Measurements from ENCODE around the gene ANGEL1.

- TF ChIP-seq EZH2phosphoT487 (IDR thresholded peaks at IDR 0.05; ENCODE audit: borderline replicate concordance, low read depth, low read length) (no peak), CTCF (conservative IDR thresholded peaks at IDR 0.05; ENCODE audit: low read length) (no peak)
Observed at GRCh38 chr14:76775695-76776427, 36.8 kb downstream of the ANGEL1 start.

All from OCI-LY7 (cell line).